ENCODE data around the gene UNKL.

DNA sequence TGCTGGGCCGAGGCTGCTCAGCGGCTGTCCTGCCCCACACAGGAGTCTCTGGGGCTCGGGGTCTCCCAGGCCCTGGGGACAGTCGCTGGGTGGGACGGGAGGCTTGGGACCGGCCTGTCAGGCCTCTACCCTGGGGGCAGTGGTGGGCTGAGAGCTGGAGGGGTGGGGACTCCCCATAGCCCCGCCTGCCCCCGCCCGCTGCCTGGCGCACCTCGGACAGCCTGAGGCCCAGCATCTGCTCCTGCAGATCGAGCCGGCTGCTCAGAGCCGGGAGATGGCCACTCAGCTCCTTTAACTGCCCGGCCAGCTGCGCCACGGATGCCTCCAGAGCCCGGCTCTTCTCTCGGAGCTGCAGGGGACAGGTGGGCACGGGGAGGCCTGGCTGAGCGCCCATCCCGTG lies 23.1 kb upstream of the UNKL start:
- TF ChIP-seq, protein P1, sequence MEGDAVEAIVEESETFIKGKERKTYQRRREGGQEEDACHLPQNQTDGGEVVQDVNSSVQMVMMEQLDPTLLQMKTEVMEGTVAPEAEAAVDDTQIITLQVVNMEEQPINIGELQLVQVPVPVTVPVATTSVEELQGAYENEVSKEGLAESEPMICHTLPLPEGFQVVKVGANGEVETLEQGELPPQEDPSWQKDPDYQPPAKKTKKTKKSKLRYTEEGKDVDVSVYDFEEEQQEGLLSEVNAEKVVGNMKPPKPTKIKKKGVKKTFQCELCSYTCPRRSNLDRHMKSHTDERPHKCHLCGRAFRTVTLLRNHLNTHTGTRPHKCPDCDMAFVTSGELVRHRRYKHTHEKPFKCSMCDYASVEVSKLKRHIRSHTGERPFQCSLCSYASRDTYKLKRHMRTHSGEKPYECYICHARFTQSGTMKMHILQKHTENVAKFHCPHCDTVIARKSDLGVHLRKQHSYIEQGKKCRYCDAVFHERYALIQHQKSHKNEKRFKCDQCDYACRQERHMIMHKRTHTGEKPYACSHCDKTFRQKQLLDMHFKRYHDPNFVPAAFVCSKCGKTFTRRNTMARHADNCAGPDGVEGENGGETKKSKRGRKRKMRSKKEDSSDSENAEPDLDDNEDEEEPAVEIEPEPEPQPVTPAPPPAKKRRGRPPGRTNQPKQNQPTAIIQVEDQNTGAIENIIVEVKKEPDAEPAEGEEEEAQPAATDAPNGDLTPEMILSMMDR (IDR thresholded peaks at IDR 0.05) = no peak
- TF ChIP-seq POLR2A (IDR thresholded peaks at IDR 0.05) = no peak
